H54 (cell line): Measurements from ENCODE around the gene PARP14.
"Not testable (repeated sequence)": the region's sequence is repeated elsewhere in the genome, so short reads cannot be mapped to it uniquely, and the experiment has no call there.

Experiments
- DNase-seq: peaks from one replicate; pipeline ENCODE4 v3.0.0; 2011; ENCODE audit warnings: low spot score, mixed read lengths; ENCODE audit not compliant: insufficient read length
- FAIRE-seq: peaks from 3 replicates; lab custom pipeline; 2011; peaks lifted over from hg19 to GRCh38; lab: Jason Lieb, UNC
- POLR2A ChIP-seq: IDR thresholded peaks from 2 replicates; pipeline ENCODE4 v1.6.1; 2011; ENCODE audit warnings: low read depth, mild to moderate bottlenecking, low read length

PARP14 gene

GRCh38 chr3:122668930-122669730 lies 11.5 kb upstream of the PARP14 start:
- no peak for TF ChIP-seq POLR2A
- FAIRE-seq: peak; percentile 76

GRCh38 chr3:122671553-122671952 lies 9.1 kb upstream of the PARP14 start:
- FAIRE-seq (no peak), DNase-seq (no peak)
- no peak for TF ChIP-seq POLR2A

More at GRCh38 chr3:122668930-122669730, 11.5 kb upstream of the PARP14 start:
- DNase-seq: no peak

- FAIRE-seq: no peak
- no peak for DNase-seq
- no peak for TF ChIP-seq POLR2A
Observed at GRCh38 chr3:122674339-122674738, 6.3 kb upstream of the PARP14 start.

- FAIRE-seq (no peak), DNase-seq (no peak)
- no peak for TF ChIP-seq POLR2A
Observed at GRCh38 chr3:122676759-122677158, 3.9 kb upstream of the PARP14 start.

GRCh38 chr3:122677216-122677615 lies 3.4 kb upstream of the PARP14 start:
- TF ChIP-seq POLR2A: no peak
- DNase-seq (no peak), FAIRE-seq (no peak)

GRCh38 chr3:122678506-122678905 lies 2.1 kb upstream of the PARP14 start:
- FAIRE-seq: no peak
- no peak for DNase-seq
- TF ChIP-seq POLR2A: no peak

- DNase-seq (peak; percentile 26), FAIRE-seq (peak; percentile 91)
- TF ChIP-seq POLR2A: no peak
Observed at GRCh38 chr3:122679085-122679881, 1.4 kb upstream of the PARP14 start.

GRCh38 chr3:122679882-122680474 lies 661 bp upstream of the PARP14 start:
- DNase-seq (peak; percentile 16), FAIRE-seq (peak; percentile 61)
- TF ChIP-seq POLR2A: no peak

GRCh38 chr3:122681284-122681973 lies 790 bp downstream of the PARP14 start:
- no peak for TF ChIP-seq POLR2A
- FAIRE-seq (no peak), DNase-seq (no peak)

- FAIRE-seq: no peak
- DNase-seq: no peak
- no peak for TF ChIP-seq POLR2A
Observed at GRCh38 chr3:122681974-122682409, 1.4 kb downstream of the PARP14 start.

- not testable (repeated sequence) for DNase-seq, FAIRE-seq
Observed at GRCh38 chr3:122682778-122683411, 2.3 kb downstream of the PARP14 start.

- FAIRE-seq: no peak
- TF ChIP-seq POLR2A: no peak
- DNase-seq: no peak
Observed at GRCh38 chr3:122687298-122687697, 6.7 kb downstream of the PARP14 start.

GRCh38 chr3:122688996-122689395 lies 8.4 kb downstream of the PARP14 start:
- FAIRE-seq: no peak
- no peak for DNase-seq
- no peak for TF ChIP-seq POLR2A
